ENCODE data around the gene UTP25.

GRCh38 chr1:209896346-209896745, 68.6 kb downstream of the UTP25 start:
- TF ChIP-seq RFX5 (IDR thresholded peaks at IDR 0.05; ENCODE audit: low read depth, low read length): no peak
- TF ChIP-seq, protein P1, sequence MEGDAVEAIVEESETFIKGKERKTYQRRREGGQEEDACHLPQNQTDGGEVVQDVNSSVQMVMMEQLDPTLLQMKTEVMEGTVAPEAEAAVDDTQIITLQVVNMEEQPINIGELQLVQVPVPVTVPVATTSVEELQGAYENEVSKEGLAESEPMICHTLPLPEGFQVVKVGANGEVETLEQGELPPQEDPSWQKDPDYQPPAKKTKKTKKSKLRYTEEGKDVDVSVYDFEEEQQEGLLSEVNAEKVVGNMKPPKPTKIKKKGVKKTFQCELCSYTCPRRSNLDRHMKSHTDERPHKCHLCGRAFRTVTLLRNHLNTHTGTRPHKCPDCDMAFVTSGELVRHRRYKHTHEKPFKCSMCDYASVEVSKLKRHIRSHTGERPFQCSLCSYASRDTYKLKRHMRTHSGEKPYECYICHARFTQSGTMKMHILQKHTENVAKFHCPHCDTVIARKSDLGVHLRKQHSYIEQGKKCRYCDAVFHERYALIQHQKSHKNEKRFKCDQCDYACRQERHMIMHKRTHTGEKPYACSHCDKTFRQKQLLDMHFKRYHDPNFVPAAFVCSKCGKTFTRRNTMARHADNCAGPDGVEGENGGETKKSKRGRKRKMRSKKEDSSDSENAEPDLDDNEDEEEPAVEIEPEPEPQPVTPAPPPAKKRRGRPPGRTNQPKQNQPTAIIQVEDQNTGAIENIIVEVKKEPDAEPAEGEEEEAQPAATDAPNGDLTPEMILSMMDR (conservative IDR thresholded peaks at IDR 0.05; ENCODE audit: low read depth, low read length): no peak
- TF ChIP-seq POLR2A (IDR thresholded peaks at IDR 0.05; ENCODE audit: low read depth, low read length): no peak
- no peak for TF ChIP-seq USF2 (IDR thresholded peaks at IDR 0.05; ENCODE audit: low read depth, low read length)
- no peak for TF ChIP-seq RAD21 (IDR thresholded peaks at IDR 0.05; ENCODE audit: low read length)
- no peak for TF ChIP-seq FOS (IDR thresholded peaks at IDR 0.05; ENCODE audit: low read depth, low read length)
- no peak for TF ChIP-seq MAFK (IDR thresholded peaks at IDR 0.05; ENCODE audit: low read depth, low read length)
- no peak for TF ChIP-seq NFE2L2 (IDR thresholded peaks at IDR 0.05; ENCODE audit: low read depth, low read length)
- TF ChIP-seq MXI1 (IDR thresholded peaks at IDR 0.05; ENCODE audit: borderline replicate concordance, low read depth, low read length): no peak
- no peak for TF ChIP-seq CHD1 (IDR thresholded peaks at IDR 0.05; ENCODE audit: low read depth, low read length)
